ENCODE data around the gene DTX4. TPM values are rescaled to one million over a fixed set of nuclear protein-coding genes. Genes with fewer than 3 reads are reported as not detected.

The DTX4 gene
- total RNA-seq, 2 donors from 2014 or later, result 16.1 to 16.6 TPM

DNA sequence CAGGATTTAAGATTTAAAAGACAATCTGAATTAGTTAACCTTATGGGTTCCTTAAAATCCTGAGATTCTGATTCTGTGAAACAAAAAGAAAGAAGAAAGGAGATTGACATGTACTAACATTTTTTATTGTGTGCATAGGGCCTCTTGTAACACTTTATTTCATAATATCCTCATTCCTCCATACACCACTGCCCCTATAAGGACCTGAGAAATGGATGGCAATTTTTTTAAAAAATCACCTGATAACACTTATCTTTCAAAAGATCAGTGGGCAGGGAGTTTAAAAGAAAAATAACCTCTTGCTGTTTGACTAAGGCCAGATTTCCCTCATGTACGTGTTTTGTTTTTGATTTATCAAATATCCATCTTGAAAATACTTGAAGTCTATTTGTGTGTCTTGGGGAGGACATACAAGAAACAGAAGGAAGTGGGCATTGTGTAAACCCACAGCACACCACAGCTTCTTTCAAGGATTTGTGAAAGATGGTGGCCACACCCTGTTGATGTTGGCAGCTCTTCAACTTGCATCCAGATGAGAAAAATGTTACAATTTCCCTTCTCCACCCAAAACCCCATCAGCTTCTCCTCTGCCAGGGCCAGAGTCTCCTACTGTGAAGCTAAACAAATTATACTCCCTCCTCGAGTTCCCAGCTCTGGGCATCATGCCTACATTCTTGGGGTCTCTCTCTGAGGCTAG is 75.7 kb downstream of the DTX4 start:
- TF ChIP-seq CTCF (conservative IDR thresholded peaks at IDR 0.05), result no peak
- WGBS, 2 experiments (ENCODE audit: insufficient coverage in 1 of 2, insufficient read length in 1 of 2), result 66% methylated on average over 2 of the region's 2 CpGs; no CpG with 5 or more reads in 1 of the 2 experiments
- Histone ChIP-seq H3K9ac (ENCODE audit: extremely low read depth, low read length, poor library complexity, severe bottlenecking) (no peak overlapping the region), H3K9me3 (ENCODE audit: control insufficient read depth, low read length) (no peaks in the 10 kb centered on the region), H3K4me3 (ENCODE audit: low read length) (no peak overlapping the region), H3K27me3 (ENCODE audit: control insufficient read depth, insufficient read depth, low read length, poor library complexity, severe bottlenecking) (no peaks in the 10 kb centered on the region), H3K4me1 (ENCODE audit: control insufficient read depth, insufficient read depth, low read length) (no peaks in the 10 kb centered on the region), H3K27ac (ENCODE audit: low read depth, low read length) (no peak overlapping the region), H3K36me3 (ENCODE audit: control insufficient read depth, insufficient read depth, low read length) (no peaks in the 10 kb centered on the region)
- H3K9me3 Mint-ChIP-seq, result peaks cover 18% of the 10 kb centered on the region
- no peaks in the 10 kb centered on the region for H3K36me3 Mint-ChIP-seq (ENCODE audit: low read depth)
- peaks cover 2% of the 10 kb centered on the region for H3K27me3 Mint-ChIP-seq (ENCODE audit: insufficient read depth)
- H3K27ac Mint-ChIP-seq, result no peak overlapping the region
- DNase-seq, result no peak
- no peaks in the 10 kb centered on the region for H3K4me1 Mint-ChIP-seq
- H3K4me3 Mint-ChIP-seq, result no peak overlapping the region

- WGBS, 2 experiments (ENCODE audit: insufficient coverage in 1 of 2, insufficient read length in 1 of 2), result 89 to 91% methylated on average over 7 of the region's 7 CpGs
These were observed 77.6 kb downstream of the DTX4 start for GRCh38 chr11:59249535-59249934.

GRCh38 chr11:59253001-59253400 is 81.1 kb downstream of the DTX4 start:
- no peak for TF ChIP-seq CTCF (conservative IDR thresholded peaks at IDR 0.05)
- H3K9me3 Mint-ChIP-seq, result peaks cover 5% of the 10 kb centered on the region
- Histone ChIP-seq H3K9ac (ENCODE audit: extremely low read depth, low read length, poor library complexity, severe bottlenecking) (no peak overlapping the region), H3K27me3 (ENCODE audit: control insufficient read depth, insufficient read depth, low read length, poor library complexity, severe bottlenecking) (no peaks in the 10 kb centered on the region), H3K27ac (ENCODE audit: low read depth, low read length) (no peak overlapping the region), H3K4me1 (ENCODE audit: control insufficient read depth, insufficient read depth, low read length) (no peaks in the 10 kb centered on the region), H3K36me3 (ENCODE audit: control insufficient read depth, insufficient read depth, low read length) (no peaks in the 10 kb centered on the region), H3K9me3 (ENCODE audit: control insufficient read depth, low read length) (no peaks in the 10 kb centered on the region), H3K4me3 (ENCODE audit: low read length) (no peak overlapping the region)
- H3K27me3 Mint-ChIP-seq (ENCODE audit: insufficient read depth), result peaks cover 2% of the 10 kb centered on the region
- no peaks in the 10 kb centered on the region for H3K36me3 Mint-ChIP-seq (ENCODE audit: low read depth)
- H3K4me1 Mint-ChIP-seq, result peaks cover 4% of the 10 kb centered on the region
- H3K27ac Mint-ChIP-seq, result no peak overlapping the region
- H3K4me3 Mint-ChIP-seq, result no peak overlapping the region
- 80 to 92% methylated on average over 1 to 2 of the region's 2 CpGs for WGBS, 2 experiments (ENCODE audit: insufficient coverage in 1 of 2, insufficient read length in 1 of 2)
- DNase-seq, result no peak

More at GRCh38 chr11:59249535-59249934, 77.6 kb downstream of the DTX4 start:
- peaks cover 7% of the 10 kb centered on the region for H3K9me3 Mint-ChIP-seq
- H3K36me3 ChIP-seq (ENCODE audit: control insufficient read depth, insufficient read depth, low read length), result no peaks in the 10 kb centered on the region
- H3K4me1 ChIP-seq (ENCODE audit: control insufficient read depth, insufficient read depth, low read length), result no peaks in the 10 kb centered on the region
- H3K27me3 ChIP-seq (ENCODE audit: control insufficient read depth, insufficient read depth, low read length, poor library complexity, severe bottlenecking), result no peaks in the 10 kb centered on the region
- peaks cover 3% of the 10 kb centered on the region for H3K4me1 Mint-ChIP-seq
- no peak for DNase-seq
- no peak overlapping the region for H3K27ac ChIP-seq (ENCODE audit: low read depth, low read length)
- no peak overlapping the region for H3K9ac ChIP-seq (ENCODE audit: extremely low read depth, low read length, poor library complexity, severe bottlenecking)
- H3K27me3 Mint-ChIP-seq (ENCODE audit: insufficient read depth), result peaks cover 2% of the 10 kb centered on the region
- no peak overlapping the region for H3K4me3 ChIP-seq (ENCODE audit: low read length)
- H3K36me3 Mint-ChIP-seq (ENCODE audit: low read depth), result no peaks in the 10 kb centered on the region
- H3K9me3 ChIP-seq (ENCODE audit: control insufficient read depth, low read length), result no peaks in the 10 kb centered on the region
- TF ChIP-seq CTCF (conservative IDR thresholded peaks at IDR 0.05), result no peak
- H3K27ac Mint-ChIP-seq, result no peak overlapping the region
- no peak overlapping the region for H3K4me3 Mint-ChIP-seq
